ENCODE measurements around the gene EME2. TPM values are rescaled to one million over a fixed set of nuclear protein-coding genes. Genes with fewer than 3 reads are reported as not detected.
"Not testable (repeated sequence)": the region's sequence is repeated elsewhere in the genome, so short reads cannot be mapped to it uniquely, and the experiment has no call there.

Gene EME2
- total RNA-seq, 6 donors from 2014 or later = 10.8 to 87.0 (median 21.5) TPM

DNA sequence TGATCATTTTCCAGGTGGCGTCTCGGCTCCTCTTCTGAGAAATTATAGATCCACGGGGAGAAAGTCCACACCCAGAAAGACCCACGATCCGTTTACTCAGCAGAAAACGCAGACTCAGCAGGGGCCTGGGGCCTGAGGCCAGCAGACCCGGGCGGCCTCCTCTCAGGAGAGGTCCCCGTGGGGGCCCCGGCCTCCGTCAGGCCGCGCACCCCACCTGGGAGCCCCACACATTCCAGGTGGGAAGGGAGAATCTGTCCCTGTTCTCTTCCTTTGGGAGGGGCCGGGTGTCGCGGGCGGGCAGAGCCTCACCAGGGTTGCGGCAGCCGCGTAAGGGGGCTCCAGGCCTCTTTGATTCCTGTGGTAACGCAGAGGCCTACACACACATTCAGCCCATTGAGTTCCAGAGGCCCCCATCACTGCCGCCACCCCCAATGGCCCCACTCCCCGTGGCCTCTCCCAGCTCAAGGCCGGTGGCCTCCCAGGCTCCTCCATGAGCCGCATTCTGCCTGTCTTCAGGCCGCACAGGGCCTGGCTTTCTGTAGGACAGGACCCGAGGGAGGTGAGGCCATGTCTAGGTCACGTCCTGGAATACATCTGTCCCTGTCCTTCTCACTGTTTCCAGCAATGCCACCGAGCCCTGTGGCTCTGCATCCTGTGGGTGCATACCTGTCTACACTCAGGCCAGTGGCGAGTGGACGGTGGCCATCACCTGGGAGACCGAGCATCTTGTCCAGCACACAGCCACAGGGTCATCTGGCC is 22.5 kb downstream of the EME2 start:
- H3K27ac ChIP-seq = peak overlapping the region; percentile 24 to 45 (median 36)

DNA sequence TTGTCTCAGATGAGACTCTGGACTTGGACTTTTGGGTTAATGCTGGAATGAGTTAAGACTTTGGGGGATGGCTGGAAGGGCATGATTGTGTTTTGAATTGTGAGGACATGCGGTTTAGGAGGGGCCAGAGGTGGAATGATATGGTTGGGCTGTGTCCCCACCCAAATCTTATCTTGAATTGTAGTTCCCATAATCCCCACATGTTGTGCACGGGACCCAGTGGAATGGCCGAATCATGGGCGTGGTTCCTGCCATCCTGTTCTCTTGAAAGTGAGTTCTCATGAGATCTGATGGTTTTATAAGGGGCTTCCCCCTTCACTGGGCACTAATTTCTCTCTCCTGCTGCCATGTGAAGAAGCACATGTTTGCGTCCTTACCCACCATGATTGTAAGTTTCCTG is 26.7 kb downstream of the EME2 start:
- 59 to 93% methylated on average over 4 to 5 of the region's 5 CpGs for WGBS, 2 donors
- not testable (repeated sequence) for ATAC-seq (ENCODE audit: low FRiP score in 2 of 2)

More for the DNA sequence above, 22.5 kb downstream of the EME2 start:
- TF ChIP-seq, protein P1, sequence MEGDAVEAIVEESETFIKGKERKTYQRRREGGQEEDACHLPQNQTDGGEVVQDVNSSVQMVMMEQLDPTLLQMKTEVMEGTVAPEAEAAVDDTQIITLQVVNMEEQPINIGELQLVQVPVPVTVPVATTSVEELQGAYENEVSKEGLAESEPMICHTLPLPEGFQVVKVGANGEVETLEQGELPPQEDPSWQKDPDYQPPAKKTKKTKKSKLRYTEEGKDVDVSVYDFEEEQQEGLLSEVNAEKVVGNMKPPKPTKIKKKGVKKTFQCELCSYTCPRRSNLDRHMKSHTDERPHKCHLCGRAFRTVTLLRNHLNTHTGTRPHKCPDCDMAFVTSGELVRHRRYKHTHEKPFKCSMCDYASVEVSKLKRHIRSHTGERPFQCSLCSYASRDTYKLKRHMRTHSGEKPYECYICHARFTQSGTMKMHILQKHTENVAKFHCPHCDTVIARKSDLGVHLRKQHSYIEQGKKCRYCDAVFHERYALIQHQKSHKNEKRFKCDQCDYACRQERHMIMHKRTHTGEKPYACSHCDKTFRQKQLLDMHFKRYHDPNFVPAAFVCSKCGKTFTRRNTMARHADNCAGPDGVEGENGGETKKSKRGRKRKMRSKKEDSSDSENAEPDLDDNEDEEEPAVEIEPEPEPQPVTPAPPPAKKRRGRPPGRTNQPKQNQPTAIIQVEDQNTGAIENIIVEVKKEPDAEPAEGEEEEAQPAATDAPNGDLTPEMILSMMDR (IDR thresholded peaks at IDR 0.05) = no peak
- no peak for TF ChIP-seq POLR2AphosphoS5 (IDR thresholded peaks at IDR 0.05)
- TF ChIP-seq POLR2A (IDR thresholded peaks at IDR 0.05) = no peak
- no peak for TF ChIP-seq EP300 (IDR thresholded peaks at IDR 0.05)
- DNase-seq (peak; percentile 18 to 76), ATAC-seq (ENCODE audit: low FRiP score in 2 of 2) (no peak)
- peaks cover 0 to 22% (median 7%) of the 10 kb centered on the region in 4 donors for H3K4me1 ChIP-seq
- 86% methylated on average over 17 to 32 of the region's 32 CpGs for WGBS, 2 donors
- peak overlapping the region in 2 of 4 donors; percentile 40 to 41 for H3K4me3 ChIP-seq
- H3K27me3 ChIP-seq = no peaks in the 10 kb centered on the region
- peaks cover 0 to 23% (median 13%) of the 10 kb centered on the region in 4 donors for H3K36me3 ChIP-seq
- peaks cover 0 to 8% (median 0%) of the 10 kb centered on the region in 4 donors for H3K9me3 ChIP-seq

DNA sequence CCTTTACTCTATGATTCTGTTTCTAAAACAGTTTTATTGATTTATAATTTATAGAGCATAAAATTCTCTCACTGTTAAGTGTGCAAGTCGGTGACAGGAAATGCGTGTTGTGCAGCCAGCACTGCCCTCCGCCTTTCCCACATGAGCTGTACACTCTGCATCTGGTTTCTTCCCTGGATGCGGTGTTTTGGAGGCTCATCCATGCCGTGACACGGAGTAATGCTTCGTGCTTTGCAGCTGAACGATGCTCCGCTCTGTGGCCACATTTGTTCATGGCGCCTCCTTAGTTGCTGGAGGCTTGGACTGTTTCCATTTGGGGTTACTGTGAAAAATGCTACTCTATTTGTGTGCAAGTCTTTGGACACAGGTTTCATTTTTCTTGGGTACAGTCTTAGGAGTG is 28.1 kb downstream of the EME2 start:
- Histone ChIP-seq H3K4me1 (no peaks in the 10 kb centered on the region), H3K27ac (no peak overlapping the region), H3K9me3 (peaks cover 0 to 8% (median 0%) of the 10 kb centered on the region in 4 donors), H3K27me3 (no peaks in the 10 kb centered on the region), H3K36me3 (peaks cover 0 to 5% (median 0%) of the 10 kb centered on the region in 4 donors), H3K4me3 (no peak overlapping the region)
- WGBS, 2 donors = 84 to 92% methylated on average over 10 of the region's 10 CpGs
- TF ChIP-seq, protein P1 (IDR thresholded peaks at IDR 0.05) = no peak
- TF ChIP-seq EP300 (IDR thresholded peaks at IDR 0.05) (no peak), POLR2A (IDR thresholded peaks at IDR 0.05) (no peak), POLR2AphosphoS5 (IDR thresholded peaks at IDR 0.05) (no peak)
- ATAC-seq (ENCODE audit: low FRiP score in 2 of 2) (no peak), DNase-seq (no peak)

More for the DNA sequence above, 26.7 kb downstream of the EME2 start:
- DNase-seq, H3K9me3 ChIP-seq, H3K4me3 ChIP-seq, H3K27ac ChIP-seq, H3K27me3 ChIP-seq, H3K36me3 ChIP-seq: not testable (repeated sequence)
- H3K4me1 ChIP-seq = peaks cover 0 to 10% (median under 1%) of the 10 kb centered on the region in 4 donors

DNA sequence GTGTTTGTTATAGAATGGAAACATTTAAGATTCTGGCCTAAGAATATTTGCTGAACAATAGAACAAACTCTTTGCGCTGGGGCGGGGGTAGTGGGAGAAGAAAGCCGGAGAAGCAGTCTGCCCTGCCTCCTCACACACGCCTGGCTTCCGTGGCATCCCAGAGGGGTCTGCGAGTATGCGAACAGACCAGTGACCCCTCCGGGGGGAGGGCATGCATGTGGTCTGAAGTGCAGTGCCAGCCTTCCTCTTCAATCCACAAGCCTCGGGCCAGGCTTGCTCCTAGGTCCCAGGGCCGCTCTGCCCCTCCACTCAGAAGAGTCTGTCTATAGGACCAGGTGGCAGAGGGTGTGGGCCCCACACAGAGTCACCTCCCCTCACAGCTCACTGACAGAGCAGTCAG is 35.0 kb downstream of the EME2 start:
- DNase-seq (no peak), ATAC-seq (ENCODE audit: low FRiP score in 2 of 2) (no peak)
- no peaks in the 10 kb centered on the region for H3K9me3 ChIP-seq
- peaks cover 0 to 3% (median 1%) of the 10 kb centered on the region in 4 donors for H3K4me1 ChIP-seq
- peaks cover 20 to 51% (median 36%) of the 10 kb centered on the region in 4 donors for H3K36me3 ChIP-seq
- TF ChIP-seq, protein P1 (IDR thresholded peaks at IDR 0.05) = no peak
- TF ChIP-seq POLR2AphosphoS5 (IDR thresholded peaks at IDR 0.05) (no peak), POLR2A (IDR thresholded peaks at IDR 0.05) (no peak), EP300 (IDR thresholded peaks at IDR 0.05) (no peak)
- no peak overlapping the region for H3K27ac ChIP-seq
- no peak overlapping the region for H3K4me3 ChIP-seq
- H3K27me3 ChIP-seq = no peaks in the 10 kb centered on the region
- WGBS, 2 donors = 85 to 87% methylated on average over 10 of the region's 10 CpGs

DNA sequence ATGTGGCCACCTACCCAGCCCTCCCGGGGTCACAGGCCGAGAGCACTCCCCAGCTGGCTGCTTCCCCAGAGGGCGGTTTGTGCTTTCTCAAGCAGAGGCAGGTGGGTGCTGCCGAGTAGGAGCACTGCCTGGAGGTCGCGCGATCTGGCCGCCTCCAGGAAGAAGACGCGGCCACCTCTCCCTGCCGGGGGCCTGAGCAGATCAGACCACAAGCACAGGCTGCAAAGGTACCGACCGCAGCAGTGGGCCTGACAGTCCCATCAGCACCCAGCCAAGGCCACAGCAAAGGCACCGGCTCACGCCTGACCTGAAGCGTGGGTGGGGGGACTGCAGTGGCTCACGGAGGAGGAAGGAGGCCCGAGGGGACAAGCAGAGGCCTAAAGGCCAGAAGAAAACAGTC is 36.1 kb downstream of the EME2 start:
- Histone ChIP-seq H3K27ac (no peak overlapping the region), H3K9me3 (no peaks in the 10 kb centered on the region), H3K4me3 (no peak overlapping the region), H3K4me1 (peaks cover 3 to 8% (median 4%) of the 10 kb centered on the region in 4 donors), H3K36me3 (peaks cover 20 to 58% (median 37%) of the 10 kb centered on the region in 4 donors), H3K27me3 (no peaks in the 10 kb centered on the region)
- DNase-seq = no peak
- 77 to 83% methylated on average over 6 to 18 of the region's 18 CpGs for WGBS, 2 donors
- TF ChIP-seq POLR2A (IDR thresholded peaks at IDR 0.05) (no peak), POLR2AphosphoS5 (IDR thresholded peaks at IDR 0.05) (no peak), EP300 (IDR thresholded peaks at IDR 0.05) (no peak)
- TF ChIP-seq, protein P1 (IDR thresholded peaks at IDR 0.05) = no peak
- no peak for ATAC-seq (ENCODE audit: low FRiP score in 2 of 2)

Measured in upper lobe of left lung (tissue), 6 donors.